GM23338 (cell line): ENCODE data around the gene SPTBN4. TPM values are rescaled to one million over a fixed set of nuclear protein-coding genes. Genes with fewer than 3 reads are reported as not detected.

Experiments used
- ATAC-seq: fragments of 200-7000 bp; cut with Tn5 transposase; 3 replicates; pipeline ENCODE4 v1.9.1; 2020
- DNase-seq: peaks from one replicate; pipeline ENCODE4 v3.0.0-alpha.2; 2015; ENCODE audit warnings: low spot score
- H2AFZ ChIP-seq: fragments of 200-600 bp; sonication (generic); 2 replicates; pipeline ENCODE4 v1.8.0; 2016; ENCODE audit warnings: antibody characterized with exemption, mild to moderate bottlenecking, moderate library complexity
- H3F3A ChIP-seq: fragments of 200-600 bp; sonication (generic); replicated peaks from 2 replicates; pipeline ENCODE4 v1.8.0; 2017; ENCODE audit warnings: antibody characterized with exemption, mixed run types, low read depth
- H3K27ac ChIP-seq: fragments of 200-600 bp; sonication (generic); 2 replicates; pipeline ENCODE4 v1.6.1; 2016; ENCODE audit warnings: low read depth
- H3K27me3 ChIP-seq: fragments of 200-600 bp; sonication (generic); 2 replicates; pipeline ENCODE4 v1.8.0; 2016; ENCODE audit warnings: mild to moderate bottlenecking, mixed run types, moderate library complexity; ENCODE audit not compliant: insufficient read depth
- H3K36me3 ChIP-seq: fragments of 200-600 bp; sonication (generic); 2 replicates; pipeline ENCODE4 v1.8.0; 2016; ENCODE audit warnings: mild to moderate bottlenecking; ENCODE audit not compliant: insufficient read depth
- H3K4me1 ChIP-seq: fragments of 200-600 bp; sonication (generic); 2 replicates; pipeline ENCODE4 v1.8.0; 2016; ENCODE audit warnings: mild to moderate bottlenecking, moderate library complexity; ENCODE audit not compliant: insufficient read depth
- H3K4me2 ChIP-seq: fragments of 200-600 bp; sonication (generic); 2 replicates; pipeline ENCODE4 v1.7.1; 2017; ENCODE audit warnings: mixed run types
- H3K4me3 ChIP-seq: fragments of 200-600 bp; sonication (generic); 2 replicates; pipeline ENCODE4 v1.6.1; 2016; ENCODE audit warnings: mixed run types
- H3K79me2 ChIP-seq: fragments of 200-600 bp; sonication (generic); replicated peaks from 2 replicates; pipeline ENCODE4 v1.8.0; 2017; ENCODE audit warnings: mild to moderate bottlenecking; ENCODE audit not compliant: insufficient read depth
- H3K9me2 ChIP-seq: fragments of 200-600 bp; sonication (generic); 2 replicates; pipeline ENCODE4 v1.8.0; 2017; ENCODE audit not compliant: insufficient read depth
- H4K20me1 ChIP-seq: fragments of 200-600 bp; sonication (generic); replicated peaks from 2 replicates; pipeline ENCODE4 v1.8.0; 2017; ENCODE audit warnings: mild to moderate bottlenecking; ENCODE audit not compliant: insufficient read depth
- H3K27ac Mint-ChIP-seq: 2 replicates; pipeline ENCODE4 v1.8.0; 2020; ENCODE audit warnings: inconsistent platforms, mild to moderate bottlenecking, moderate library complexity, mixed read lengths
- H3K27me3 Mint-ChIP-seq: 3 replicates; pipeline ENCODE4 v1.8.0; 2022; ENCODE audit warnings: low read depth, mild to moderate bottlenecking, moderate library complexity, mixed read lengths, inconsistent platforms; ENCODE audit not compliant: insufficient read depth, poor library complexity
- H3K36me3 Mint-ChIP-seq: 3 replicates; pipeline ENCODE4 v1.8.0; 2021; ENCODE audit warnings: low read depth, mild to moderate bottlenecking, inconsistent platforms, moderate library complexity, mixed read lengths
- H3K4me1 Mint-ChIP-seq: 3 replicates; pipeline ENCODE4 v1.8.0; 2020; ENCODE audit warnings: mild to moderate bottlenecking, inconsistent platforms, mixed read lengths
- H3K4me3 Mint-ChIP-seq: 3 replicates; pipeline ENCODE4 v1.8.0; 2021; ENCODE audit warnings: moderate library complexity, mild to moderate bottlenecking, inconsistent platforms, mixed read lengths
- H3K9me3 Mint-ChIP-seq: 3 replicates; pipeline ENCODE4 v1.8.0; 2020; ENCODE audit warnings: moderate library complexity, mild to moderate bottlenecking, inconsistent platforms, mixed read lengths
- CREB1 ChIP-seq: fragments of 250-450 bp; sonication (Bioruptor Pico); IDR thresholded peaks from 2 replicates; pipeline ENCODE4 v1.5.0; 2020; ENCODE audit warnings: low read depth, mild to moderate bottlenecking, moderate library complexity
- EZH2 ChIP-seq: fragments of 200-600 bp; sonication (generic); IDR thresholded peaks from one replicate; pipeline ENCODE4 v1.8.0; 2017; ENCODE audit warnings: antibody characterized with exemption, mild to moderate bottlenecking, low read depth; ENCODE audit not compliant: unreplicated experiment
- EZH2phosphoT487 ChIP-seq: fragments of 200-600 bp; sonication (generic); IDR thresholded peaks from one replicate; pipeline ENCODE4 v1.8.1; 2018; ENCODE audit warnings: antibody characterized with exemption; ENCODE audit not compliant: unreplicated experiment
- JUNB ChIP-seq: IDR thresholded peaks from one replicate; pipeline ENCODE4 v1.6.1; 2016; ENCODE audit warnings: antibody characterized with exemption; ENCODE audit not compliant: unreplicated experiment
- NANOG ChIP-seq: IDR thresholded peaks from 2 replicates; pipeline ENCODE4 v1.6.1; 2016; ENCODE audit warnings: antibody characterized with exemption, borderline replicate concordance
- POLR2AphosphoS5 ChIP-seq: IDR thresholded peaks from 2 replicates; pipeline ENCODE4 v1.6.1; 2016; ENCODE audit warnings: antibody characterized with exemption, low read depth
- STAT1 ChIP-seq: IDR thresholded peaks from one replicate; pipeline ENCODE4 v1.6.1; 2016; ENCODE audit warnings: antibody characterized with exemption; ENCODE audit not compliant: unreplicated experiment
- ZNF114 ChIP-seq: fragments of 250-450 bp; sonication (Bioruptor Pico); IDR thresholded peaks from 2 replicates; pipeline ENCODE4 v1.5.0; 2020; ENCODE audit warnings: mild to moderate bottlenecking, moderate library complexity
- ZNF331 ChIP-seq: fragments of 250-450 bp; sonication (Bioruptor Pico); IDR thresholded peaks from 2 replicates; pipeline ENCODE4 v1.5.0; 2020; ENCODE audit warnings: low read depth, mild to moderate bottlenecking, moderate library complexity
- polyA plus RNA-seq: library from polyadenylated mRNA; unstranded; fragments of >200 nt; fragmentation: Nextera tagmentation; extraction: Ambion mirVana; gene quantifications from 2 replicates; pipeline ENCODE4 v1.2.1, GENCODE V29; 2016
- total RNA-seq: library from RNA; depleted of rRNA; stranded (reverse); fragments of >200 nt; shearing (Covaris generic); gene quantifications from 2 replicates; pipeline ENCODE4 v1.2.3, GENCODE V29; 2014
- TF ChIP-seq, protein P1 (sequence below): fragments of 250-450 bp; sonication (Bioruptor Pico); IDR thresholded peaks from 2 replicates; pipeline ENCODE4 v1.5.0; 2020; ENCODE audit warnings: mild to moderate bottlenecking, moderate library complexity
- TF ChIP-seq, protein P2 (sequence below), 2 experiments: fragments of 200-600 bp in 1 of 2; sonication (generic) in 1 of 2; conservative IDR thresholded peaks; 2 replicates each; pipeline versions ENCODE4 v1.5.1 to v1.6.1; 2016 to 2017; ENCODE audit warnings: antibody characterized with exemption in 2 of 2, low read depth in 2 of 2, mild to moderate bottlenecking in 2 of 2, moderate library complexity in 1 of 2
- TF ChIP-seq, protein P3 (sequence below): IDR thresholded peaks from 2 replicates; pipeline ENCODE4 v1.6.1; 2016; ENCODE audit warnings: antibody characterized with exemption
- TF ChIP-seq, protein P4 (sequence below): IDR thresholded peaks from one replicate; pipeline ENCODE4 v1.6.1; 2018; ENCODE audit warnings: antibody characterized with exemption; ENCODE audit not compliant: unreplicated experiment

Gene SPTBN4
- total and polyA plus RNA-seq, 2 experiments from 2014 or later: 1.6 to 2.3 TPM

DNA sequence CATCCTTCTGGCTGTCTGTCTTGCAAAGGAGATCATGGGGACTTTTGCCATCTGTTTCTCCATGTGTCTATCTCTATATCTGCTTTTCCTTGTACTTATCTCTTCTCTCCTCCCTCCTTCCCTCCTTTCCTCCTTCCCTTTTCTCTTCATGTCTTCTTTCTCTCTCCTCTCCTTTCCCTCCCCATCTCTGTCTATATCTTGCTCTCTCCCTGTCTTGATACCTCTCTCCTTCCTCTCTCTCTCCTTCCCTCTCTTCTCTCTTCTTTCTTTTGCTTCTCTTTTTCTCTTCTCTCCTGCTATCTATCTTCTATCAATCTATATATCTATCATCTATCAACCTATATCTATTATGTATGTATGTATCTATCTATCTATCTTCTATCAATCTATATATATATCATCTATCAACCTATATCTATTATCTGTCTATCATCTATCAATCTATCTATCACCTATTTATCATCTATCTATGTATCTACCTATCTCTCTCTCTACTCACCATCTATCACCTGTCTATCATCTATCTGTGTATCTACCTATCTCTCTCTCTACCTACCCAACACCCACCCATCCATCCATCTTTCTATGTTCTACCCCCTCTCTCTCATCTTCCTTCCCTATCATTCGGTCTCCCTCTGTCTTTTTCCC is 27.5 kb downstream of the SPTBN4 start:
- no peak for DNase-seq
- Histone ChIP-seq H3K27me3 (no peaks in the 10 kb centered on the region), H3K4me2 (no peak overlapping the region), H3K4me3 (no peak overlapping the region), H2AFZ (no peak overlapping the region), H3K36me3 (no peaks in the 10 kb centered on the region), H3K9me2 (0 out of 2 replicates have a peak, but pooled peaks cover 11% of the 10 kb centered on the region), H3K4me1 (no peaks in the 10 kb centered on the region), H3K79me2 (no peaks in the 10 kb centered on the region), H4K20me1 (no peaks in the 10 kb centered on the region), H3K27ac (no peak overlapping the region), H3F3A (no peaks in the 10 kb centered on the region)
- H3K9me3 Mint-ChIP-seq: peaks cover 14% of the 10 kb centered on the region
- H3K27me3 Mint-ChIP-seq: peaks cover 19% of the 10 kb centered on the region
- ATAC-seq: no peak
- no peak overlapping the region for H3K27ac Mint-ChIP-seq
- no peak overlapping the region for H3K4me3 Mint-ChIP-seq
- H3K36me3 Mint-ChIP-seq: no peaks in the 10 kb centered on the region
- TF ChIP-seq EZH2phosphoT487 (no peak), ZNF114 (no peak), NANOG (no peak), ZNF331 (CRISPR knock-in tag) (no peak), EZH2 (no peak), CREB1 (CRISPR knock-in tag) (no peak), STAT1 (no peak), JUNB (no peak), POLR2AphosphoS5 (no peak)
- TF ChIP-seq, protein P1, sequence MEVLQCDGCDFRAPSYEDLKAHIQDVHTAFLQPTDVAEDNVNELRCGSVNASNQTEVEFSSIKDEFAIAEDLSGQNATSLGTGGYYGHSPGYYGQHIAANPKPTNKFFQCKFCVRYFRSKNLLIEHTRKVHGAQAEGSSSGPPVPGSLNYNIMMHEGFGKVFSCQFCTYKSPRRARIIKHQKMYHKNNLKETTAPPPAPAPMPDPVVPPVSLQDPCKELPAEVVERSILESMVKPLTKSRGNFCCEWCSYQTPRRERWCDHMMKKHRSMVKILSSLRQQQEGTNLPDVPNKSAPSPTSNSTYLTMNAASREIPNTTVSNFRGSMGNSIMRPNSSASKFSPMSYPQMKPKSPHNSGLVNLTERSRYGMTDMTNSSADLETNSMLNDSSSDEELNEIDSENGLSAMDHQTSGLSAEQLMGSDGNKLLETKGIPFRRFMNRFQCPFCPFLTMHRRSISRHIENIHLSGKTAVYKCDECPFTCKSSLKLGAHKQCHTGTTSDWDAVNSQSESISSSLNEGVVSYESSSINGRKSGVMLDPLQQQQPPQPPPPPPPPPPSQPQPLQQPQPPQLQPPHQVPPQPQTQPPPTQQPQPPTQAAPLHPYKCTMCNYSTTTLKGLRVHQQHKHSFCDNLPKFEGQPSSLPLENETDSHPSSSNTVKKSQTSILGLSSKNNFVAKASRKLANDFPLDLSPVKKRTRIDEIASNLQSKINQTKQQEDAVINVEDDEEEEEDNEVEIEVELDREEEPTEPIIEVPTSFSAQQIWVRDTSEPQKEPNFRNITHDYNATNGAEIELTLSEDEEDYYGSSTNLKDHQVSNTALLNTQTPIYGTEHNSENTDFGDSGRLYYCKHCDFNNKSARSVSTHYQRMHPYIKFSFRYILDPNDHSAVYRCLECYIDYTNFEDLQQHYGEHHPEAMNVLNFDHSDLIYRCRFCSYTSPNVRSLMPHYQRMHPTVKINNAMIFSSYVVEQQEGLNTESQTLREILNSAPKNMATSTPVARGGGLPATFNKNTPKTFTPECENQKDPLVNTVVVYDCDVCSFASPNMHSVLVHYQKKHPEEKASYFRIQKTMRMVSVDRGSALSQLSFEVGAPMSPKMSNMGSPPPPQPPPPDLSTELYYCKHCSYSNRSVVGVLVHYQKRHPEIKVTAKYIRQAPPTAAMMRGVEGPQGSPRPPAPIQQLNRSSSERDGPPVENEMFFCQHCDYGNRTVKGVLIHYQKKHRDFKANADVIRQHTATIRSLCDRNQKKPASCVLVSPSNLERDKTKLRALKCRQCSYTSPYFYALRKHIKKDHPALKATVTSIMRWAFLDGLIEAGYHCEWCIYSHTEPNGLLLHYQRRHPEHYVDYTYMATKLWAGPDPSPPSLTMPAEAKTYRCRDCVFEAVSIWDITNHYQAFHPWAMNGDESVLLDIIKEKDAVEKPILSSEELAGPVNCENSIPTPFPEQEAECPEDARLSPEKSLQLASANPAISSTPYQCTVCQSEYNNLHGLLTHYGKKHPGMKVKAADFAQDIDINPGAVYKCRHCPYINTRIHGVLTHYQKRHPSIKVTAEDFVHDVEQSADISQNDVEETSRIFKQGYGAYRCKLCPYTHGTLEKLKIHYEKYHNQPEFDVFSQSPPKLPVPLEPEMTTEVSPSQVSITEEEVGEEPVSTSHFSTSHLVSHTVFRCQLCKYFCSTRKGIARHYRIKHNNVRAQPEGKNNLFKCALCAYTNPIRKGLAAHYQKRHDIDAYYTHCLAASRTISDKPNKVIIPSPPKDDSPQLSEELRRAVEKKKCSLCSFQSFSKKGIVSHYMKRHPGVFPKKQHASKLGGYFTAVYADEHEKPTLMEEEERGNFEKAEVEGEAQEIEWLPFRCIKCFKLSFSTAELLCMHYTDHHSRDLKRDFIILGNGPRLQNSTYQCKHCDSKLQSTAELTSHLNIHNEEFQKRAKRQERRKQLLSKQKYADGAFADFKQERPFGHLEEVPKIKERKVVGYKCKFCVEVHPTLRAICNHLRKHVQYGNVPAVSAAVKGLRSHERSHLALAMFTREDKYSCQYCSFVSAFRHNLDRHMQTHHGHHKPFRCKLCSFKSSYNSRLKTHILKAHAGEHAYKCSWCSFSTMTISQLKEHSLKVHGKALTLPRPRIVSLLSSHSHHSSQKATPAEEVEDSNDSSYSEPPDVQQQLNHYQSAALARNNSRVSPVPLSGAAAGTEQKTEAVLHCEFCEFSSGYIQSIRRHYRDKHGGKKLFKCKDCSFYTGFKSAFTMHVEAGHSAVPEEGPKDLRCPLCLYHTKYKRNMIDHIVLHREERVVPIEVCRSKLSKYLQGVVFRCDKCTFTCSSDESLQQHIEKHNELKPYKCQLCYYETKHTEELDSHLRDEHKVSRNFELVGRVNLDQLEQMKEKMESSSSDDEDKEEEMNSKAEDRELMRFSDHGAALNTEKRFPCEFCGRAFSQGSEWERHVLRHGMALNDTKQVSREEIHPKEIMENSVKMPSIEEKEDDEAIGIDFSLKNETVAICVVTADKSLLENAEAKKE (CRISPR knock-in tag): no peak
- TF ChIP-seq, protein P2, sequence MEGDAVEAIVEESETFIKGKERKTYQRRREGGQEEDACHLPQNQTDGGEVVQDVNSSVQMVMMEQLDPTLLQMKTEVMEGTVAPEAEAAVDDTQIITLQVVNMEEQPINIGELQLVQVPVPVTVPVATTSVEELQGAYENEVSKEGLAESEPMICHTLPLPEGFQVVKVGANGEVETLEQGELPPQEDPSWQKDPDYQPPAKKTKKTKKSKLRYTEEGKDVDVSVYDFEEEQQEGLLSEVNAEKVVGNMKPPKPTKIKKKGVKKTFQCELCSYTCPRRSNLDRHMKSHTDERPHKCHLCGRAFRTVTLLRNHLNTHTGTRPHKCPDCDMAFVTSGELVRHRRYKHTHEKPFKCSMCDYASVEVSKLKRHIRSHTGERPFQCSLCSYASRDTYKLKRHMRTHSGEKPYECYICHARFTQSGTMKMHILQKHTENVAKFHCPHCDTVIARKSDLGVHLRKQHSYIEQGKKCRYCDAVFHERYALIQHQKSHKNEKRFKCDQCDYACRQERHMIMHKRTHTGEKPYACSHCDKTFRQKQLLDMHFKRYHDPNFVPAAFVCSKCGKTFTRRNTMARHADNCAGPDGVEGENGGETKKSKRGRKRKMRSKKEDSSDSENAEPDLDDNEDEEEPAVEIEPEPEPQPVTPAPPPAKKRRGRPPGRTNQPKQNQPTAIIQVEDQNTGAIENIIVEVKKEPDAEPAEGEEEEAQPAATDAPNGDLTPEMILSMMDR (conservative IDR thresholded peaks at IDR 0.05; ENCODE audit: low read depth in 2 of 2): no peak
- TF ChIP-seq, protein P3, sequence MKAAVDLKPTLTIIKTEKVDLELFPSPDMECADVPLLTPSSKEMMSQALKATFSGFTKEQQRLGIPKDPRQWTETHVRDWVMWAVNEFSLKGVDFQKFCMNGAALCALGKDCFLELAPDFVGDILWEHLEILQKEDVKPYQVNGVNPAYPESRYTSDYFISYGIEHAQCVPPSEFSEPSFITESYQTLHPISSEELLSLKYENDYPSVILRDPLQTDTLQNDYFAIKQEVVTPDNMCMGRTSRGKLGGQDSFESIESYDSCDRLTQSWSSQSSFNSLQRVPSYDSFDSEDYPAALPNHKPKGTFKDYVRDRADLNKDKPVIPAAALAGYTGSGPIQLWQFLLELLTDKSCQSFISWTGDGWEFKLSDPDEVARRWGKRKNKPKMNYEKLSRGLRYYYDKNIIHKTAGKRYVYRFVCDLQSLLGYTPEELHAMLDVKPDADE: no peak
- TF ChIP-seq, protein P4, sequence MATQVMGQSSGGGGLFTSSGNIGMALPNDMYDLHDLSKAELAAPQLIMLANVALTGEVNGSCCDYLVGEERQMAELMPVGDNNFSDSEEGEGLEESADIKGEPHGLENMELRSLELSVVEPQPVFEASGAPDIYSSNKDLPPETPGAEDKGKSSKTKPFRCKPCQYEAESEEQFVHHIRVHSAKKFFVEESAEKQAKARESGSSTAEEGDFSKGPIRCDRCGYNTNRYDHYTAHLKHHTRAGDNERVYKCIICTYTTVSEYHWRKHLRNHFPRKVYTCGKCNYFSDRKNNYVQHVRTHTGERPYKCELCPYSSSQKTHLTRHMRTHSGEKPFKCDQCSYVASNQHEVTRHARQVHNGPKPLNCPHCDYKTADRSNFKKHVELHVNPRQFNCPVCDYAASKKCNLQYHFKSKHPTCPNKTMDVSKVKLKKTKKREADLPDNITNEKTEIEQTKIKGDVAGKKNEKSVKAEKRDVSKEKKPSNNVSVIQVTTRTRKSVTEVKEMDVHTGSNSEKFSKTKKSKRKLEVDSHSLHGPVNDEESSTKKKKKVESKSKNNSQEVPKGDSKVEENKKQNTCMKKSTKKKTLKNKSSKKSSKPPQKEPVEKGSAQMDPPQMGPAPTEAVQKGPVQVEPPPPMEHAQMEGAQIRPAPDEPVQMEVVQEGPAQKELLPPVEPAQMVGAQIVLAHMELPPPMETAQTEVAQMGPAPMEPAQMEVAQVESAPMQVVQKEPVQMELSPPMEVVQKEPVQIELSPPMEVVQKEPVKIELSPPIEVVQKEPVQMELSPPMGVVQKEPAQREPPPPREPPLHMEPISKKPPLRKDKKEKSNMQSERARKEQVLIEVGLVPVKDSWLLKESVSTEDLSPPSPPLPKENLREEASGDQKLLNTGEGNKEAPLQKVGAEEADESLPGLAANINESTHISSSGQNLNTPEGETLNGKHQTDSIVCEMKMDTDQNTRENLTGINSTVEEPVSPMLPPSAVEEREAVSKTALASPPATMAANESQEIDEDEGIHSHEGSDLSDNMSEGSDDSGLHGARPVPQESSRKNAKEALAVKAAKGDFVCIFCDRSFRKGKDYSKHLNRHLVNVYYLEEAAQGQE: no peak
- H3K4me1 Mint-ChIP-seq: no peaks in the 10 kb centered on the region; the same call in 2 of the 3 replicates
